GM23248 (cell line): ENCODE results near the gene KBTBD3. TPM values are rescaled to one million over a fixed set of nuclear protein-coding genes. Genes with fewer than 3 reads are reported as not detected.

Experiments used
- DNase-seq: peaks from one replicate; pipeline ENCODE4 v3.0.0-alpha.2; 2015
- H2AFZ ChIP-seq: fragments of 200-600 bp; sonication (generic); 2 replicates; pipeline ENCODE4 v1.6.1; 2016; ENCODE audit warnings: antibody characterized with exemption
- H3F3A ChIP-seq: fragments of 200-600 bp; sonication (generic); 2 replicates; pipeline ENCODE4 v1.6.1; 2016; ENCODE audit warnings: mild to moderate bottlenecking, antibody characterized with exemption, mixed run types; ENCODE audit not compliant: insufficient read depth
- H3K27ac ChIP-seq: fragments of 200-600 bp; sonication (generic); 2 replicates; pipeline ENCODE4 v1.5.1; 2016; ENCODE audit warnings: mild to moderate bottlenecking
- H3K27me3 ChIP-seq: fragments of 200-600 bp; sonication (generic); replicated peaks from 2 replicates; pipeline ENCODE4 v1.6.1; 2016; ENCODE audit warnings: mild to moderate bottlenecking; ENCODE audit not compliant: insufficient read depth
- H3K36me3 ChIP-seq: fragments of 200-600 bp; sonication (generic); 2 replicates; pipeline ENCODE4 v1.6.1; 2016; ENCODE audit warnings: low read depth, mild to moderate bottlenecking
- H3K4me1 ChIP-seq: fragments of 200-600 bp; sonication (generic); 2 replicates; pipeline ENCODE4 v1.6.1; 2016; ENCODE audit warnings: mild to moderate bottlenecking; ENCODE audit not compliant: insufficient read depth
- H3K4me2 ChIP-seq: fragments of 200-600 bp; sonication (generic); one replicate; pipeline ENCODE4 v1.6.1; 2016; ENCODE audit warnings: mild to moderate bottlenecking; ENCODE audit not compliant: unreplicated experiment
- H3K4me3 ChIP-seq: fragments of 200-600 bp; sonication (generic); 2 replicates; pipeline ENCODE4 v1.5.1; 2016; ENCODE audit warnings: mild to moderate bottlenecking
- H3K79me2 ChIP-seq: fragments of 200-600 bp; sonication (generic); 2 replicates; pipeline ENCODE4 v1.6.1; 2016; ENCODE audit warnings: mild to moderate bottlenecking; ENCODE audit not compliant: insufficient read depth
- H3K9ac ChIP-seq: fragments of 200-600 bp; sonication (generic); 2 replicates; pipeline ENCODE4 v1.6.1; 2016; ENCODE audit warnings: mild to moderate bottlenecking
- H3K9me2 ChIP-seq: fragments of 200-600 bp; sonication (generic); 2 replicates; pipeline ENCODE4 v1.6.1; 2016; ENCODE audit warnings: mixed run types, mild to moderate bottlenecking, moderate library complexity; ENCODE audit not compliant: insufficient read depth
- H3K9me3 ChIP-seq: fragments of 200-600 bp; sonication (generic); one replicate; pipeline ENCODE4 v1.6.1; 2017; ENCODE audit warnings: low read depth
- H4K20me1 ChIP-seq: fragments of 200-600 bp; sonication (generic); 2 replicates; pipeline ENCODE4 v1.6.0; 2016; ENCODE audit not compliant: insufficient read depth
- EZH2 ChIP-seq: fragments of 200-600 bp; sonication (generic); IDR thresholded peaks from 2 replicates; pipeline ENCODE4 v1.6.1; 2018; ENCODE audit warnings: antibody characterized with exemption, mild to moderate bottlenecking; ENCODE audit not compliant: insufficient read depth, poor library complexity, severe bottlenecking
- EZH2phosphoT487 ChIP-seq: fragments of 200-600 bp; sonication (generic); IDR thresholded peaks from 2 replicates; pipeline ENCODE4 v1.6.1; 2018; ENCODE audit warnings: antibody characterized with exemption, moderate library complexity, mild to moderate bottlenecking, low read depth; ENCODE audit not compliant: insufficient read depth
- WGBS, 2 experiments: methylation state at CpG; one replicate each; pipeline ENCODE4 v1.1.6; 2015 to 2017; ENCODE audit warnings: low lambda C conversion rate in 2 of 2, low coverage in 1 of 2; ENCODE audit errors: missing lambda C conversion rate in 2 of 2; 5-methylcytosine and 5-hydroxymethylcytosine counted together
- in situ Hi-C: fragments of 300-500 bp; cut with MboI; formaldehyde crosslinking; loops from 2 replicates; pipeline ENCODE4 v1.15.0; 2020
- polyA plus RNA-seq: library from polyadenylated mRNA; unstranded; fragments of >200 nt; fragmentation: Nextera tagmentation; extraction: Ambion mirVana; gene quantifications from 2 replicates; pipeline ENCODE4 v1.2.1, GENCODE V29; 2016
- total RNA-seq: library from RNA; depleted of rRNA; stranded (reverse); fragments of >200 nt; shearing (Covaris generic); gene quantifications from 2 replicates; pipeline ENCODE4 v1.2.3, GENCODE V29; 2014

The KBTBD3 gene
- total and polyA plus RNA-seq, 2 experiments from 2014 or later, result 3.6 to 7.7 TPM

GRCh38 chr11:106022795-106023275 lies 54.3 kb downstream of the KBTBD3 start:
- peak overlapping the region; percentile 68 for H3K9ac ChIP-seq
- 54 to 62% methylated on average over 7 of the region's 7 CpGs for WGBS, 2 experiments

GRCh38 chr11:106021967-106022794 lies 55.0 kb downstream of the KBTBD3 start, which contains the start of gene MSANTD4:
Gene MSANTD4 (minus strand): TSS chr11:106022240. CDS start chr11:106010917, 11,323 bp downstream.
- WGBS, 2 experiments, result 1 to 2% methylated on average over 46 to 48 of the region's 48 CpGs
- Histone ChIP-seq H3K9me2 (no peaks in the 10 kb centered on the region), H3K4me1 (peaks cover 9% of the 10 kb centered on the region), H3K36me3 (no peaks in the 10 kb centered on the region), H3K4me2 (peak within 1 kb of the TSS; percentile 98), H3K9ac (peak within 1 kb of the TSS; percentile 88), H4K20me1 (no peaks in the 10 kb centered on the region), H3K9me3 (no peaks in the 10 kb centered on the region), H3K79me2 (peaks cover 48% of the 10 kb centered on the region), H3K27ac (peak within 1 kb of the TSS; percentile 54), H2AFZ (peak within 1 kb of the TSS; percentile 100), H3K27me3 (no peaks in the 10 kb centered on the region), H3K4me3 (peak within 1 kb of the TSS; percentile 94), H3F3A (no peaks in the 10 kb centered on the region)
- peak; percentile 100 for DNase-seq
- no peak for TF ChIP-seq EZH2
- TF ChIP-seq EZH2phosphoT487, result no peak
- in situ Hi-C loops, result no loop called here

More at GRCh38 chr11:106022795-106023275, 54.3 kb downstream of the KBTBD3 start:
- Histone ChIP-seq H3K27ac (peak overlapping the region; percentile 42; the same call in 1 of the 2 replicates), H3K36me3 (no peaks in the 10 kb centered on the region), H3K4me3 (peak overlapping the region; percentile 94), H3K9me3 (no peaks in the 10 kb centered on the region), H3K9me2 (no peaks in the 10 kb centered on the region), H2AFZ (peak overlapping the region; percentile 100), H3K4me1 (peaks cover 9% of the 10 kb centered on the region), H3K79me2 (peaks cover 42% of the 10 kb centered on the region), H3K27me3 (no peaks in the 10 kb centered on the region), H3K4me2 (peak overlapping the region; percentile 98), H4K20me1 (no peaks in the 10 kb centered on the region), H3F3A (no peaks in the 10 kb centered on the region)
- DNase-seq, result no peak
- in situ Hi-C loops, result no loop called here
- no peak for TF ChIP-seq EZH2phosphoT487

GRCh38 chr11:106021181-106021966 lies 55.8 kb downstream of the KBTBD3 start:
- peak overlapping the region; percentile 82 for H3K4me2 ChIP-seq
- no peaks in the 10 kb centered on the region for H3K27me3 ChIP-seq
- no peaks in the 10 kb centered on the region for H3K9me3 ChIP-seq
- H3K36me3 ChIP-seq, result no peaks in the 10 kb centered on the region
- H3K79me2 ChIP-seq, result peaks cover 56% of the 10 kb centered on the region
- H3K9ac ChIP-seq, result peak overlapping the region; percentile 88
- no peaks in the 10 kb centered on the region for H4K20me1 ChIP-seq
- WGBS, 2 experiments, result 12 to 13% methylated on average over 18 of the region's 18 CpGs
- TF ChIP-seq EZH2 (no peak), EZH2phosphoT487 (no peak)
- no peaks in the 10 kb centered on the region for H3K9me2 ChIP-seq
- no peaks in the 10 kb centered on the region for H3F3A ChIP-seq
- peak overlapping the region; percentile 54 for H3K27ac ChIP-seq
- H3K4me3 ChIP-seq, result peak overlapping the region; percentile 94
- peak; percentile 70 for DNase-seq
- in situ Hi-C loops, result no loop called here
- H2AFZ ChIP-seq, result peak overlapping the region; percentile 98
- H3K4me1 ChIP-seq, result peaks cover 9% of the 10 kb centered on the region

GRCh38 chr11:106017093-106017492 lies 60.1 kb downstream of the KBTBD3 start:
- no peak for DNase-seq
- Histone ChIP-seq H3K9ac (no peak overlapping the region), H2AFZ (no peak overlapping the region)

More at GRCh38 chr11:106017093-106017492, 60.1 kb downstream of the KBTBD3 start:
- Histone ChIP-seq H3K9me3 (no peaks in the 10 kb centered on the region), H3K79me2 (peaks cover 99% of the 10 kb centered on the region), H3K27me3 (no peaks in the 10 kb centered on the region), H3K27ac (no peak overlapping the region), H3K36me3 (no peaks in the 10 kb centered on the region), H4K20me1 (no peaks in the 10 kb centered on the region), H3K4me1 (peaks cover 14% of the 10 kb centered on the region), H3K9me2 (no peaks in the 10 kb centered on the region), H3K4me3 (no peak overlapping the region), H3F3A (no peaks in the 10 kb centered on the region), H3K4me2 (no peak overlapping the region)
- in situ Hi-C loops, result no loop called here
- 98% methylated on average over 2 of the region's 2 CpGs for WGBS, 2 experiments
- TF ChIP-seq EZH2phosphoT487, result no peak
- no peak for TF ChIP-seq EZH2
